HCT116 (cell line): ENCODE results near the gene GMNN. TPM values are rescaled to one million over a fixed set of nuclear protein-coding genes. Genes with fewer than 3 reads are reported as not detected.

Source experiments
- ATAC-seq: fragments of 200-7000 bp; cut with Tn5 transposase; 2 replicates; pipeline ENCODE4 v1.9.1; 2020; ENCODE audit warnings: mild to moderate bottlenecking, moderate library complexity
- BruUV-seq: library from RNA; stranded (reverse); fragments of 400-500 nt; replicated peaks from 2 replicates; lab custom pipeline; 2021; lab: Mats Ljungman, UMichigan
- CTCF ChIA-PET: fragments of 300-600 bp; sonication (Branson Sonifier 250); formaldehyde crosslinking; loops from one replicate; lab custom pipeline; 2021; ENCODE audit warnings: antibody characterized with exemption; lab: Charles Lee
- POLR2A ChIA-PET: fragments of 300-600, 350-600 bp; sonication (Branson Sonifier 250); formaldehyde crosslinking; loops from one replicate; lab custom pipeline; 2021; ENCODE audit warnings: antibody characterized with exemption; lab: Charles Lee
- RAD21 ChIA-PET, 2 experiments: fragments of 300-600 bp; sonication (Branson Sonifier 250); formaldehyde crosslinking; loops; one replicate each; lab custom pipeline; 2023; ENCODE audit warnings: low total read pairs in 2 of 2; ENCODE audit not compliant: uncharacterized antibody in 2 of 2, unreplicated experiment in 2 of 2, low non-redundant PET in 1 of 2; lab: Charles Lee
- DNase-seq: peaks from one replicate; pipeline ENCODE4 v3.0.0-alpha.2; 2010; ENCODE audit warnings: low read depth, low spot score
- H2AFZ ChIP-seq: fragments of 200-600 bp; shearing (Covaris generic), sonication (generic); 2 replicates; pipeline ENCODE4 v1.6.1; 2017; ENCODE audit warnings: low read depth, mixed run types, mixed read lengths, antibody characterized with exemption, low read length; ENCODE audit not compliant: poor library complexity, severe bottlenecking
- H3K27ac ChIP-seq: 2 replicates; pipeline ENCODE4 v1.5.1; 2012; ENCODE audit warnings: low read depth, low read length
- H3K27me3 ChIP-seq: fragments of 200-600 bp; sonication (generic); 2 replicates; pipeline ENCODE4 v1.6.1; 2016; ENCODE audit warnings: mixed run types, low read length, mixed read lengths; ENCODE audit not compliant: insufficient read depth
- H3K36me3 ChIP-seq, 2 experiments: fragments of 200-500 bp in 1 of 2; fragments of 200-600 bp in 1 of 2; sonication (Bioruptor generic) in 1 of 2; sonication (generic) in 1 of 2; 2 replicates each; pipeline versions ENCODE4 v1.5.1 to v1.6.1; 2014 to 2016; ENCODE audit warnings: low read length in 2 of 2, inconsistent platforms in 1 of 2, mixed read lengths in 1 of 2, mixed run types in 1 of 2; ENCODE audit not compliant: insufficient read depth in 2 of 2, control insufficient read depth in 1 of 2
- H3K4me1 ChIP-seq, 2 experiments: fragments of 200-600 bp in 1 of 2; sonication (generic) in 1 of 2; 2 replicates each; pipeline versions ENCODE4 v1.5.1 to v1.6.1; 2012 to 2017; ENCODE audit warnings: low read length in 2 of 2, inconsistent platforms in 1 of 2, mild to moderate bottlenecking in 1 of 2, mixed read lengths in 1 of 2, mixed run types in 1 of 2, moderate library complexity in 1 of 2; ENCODE audit not compliant: insufficient read depth in 2 of 2, control insufficient read depth in 1 of 2
- H3K4me2 ChIP-seq: fragments of 200-600 bp; sonication (generic); 2 replicates; pipeline ENCODE4 v1.6.1; 2017; ENCODE audit warnings: mixed run types, low read length, mixed read lengths
- H3K4me3 ChIP-seq, 2 experiments: fragments of 200-600 bp in 1 of 2; sonication (generic) in 1 of 2; replicated peaks in 1 of 2; 2 replicates each; pipeline ENCODE4 v1.5.1; 2011 to 2016; ENCODE audit warnings: low read length in 2 of 2, control low read depth in 1 of 2, low read depth in 1 of 2, mild to moderate bottlenecking in 1 of 2, mixed read lengths in 1 of 2, mixed run types in 1 of 2
- H3K79me2 ChIP-seq: fragments of 200-600 bp; sonication (generic); 2 replicates; pipeline ENCODE4 v1.6.1; 2017; ENCODE audit warnings: mild to moderate bottlenecking, mixed run types, low read length, moderate library complexity, mixed read lengths; ENCODE audit not compliant: insufficient read depth
- H3K9ac ChIP-seq: fragments of 200-600 bp; sonication (generic); 2 replicates; pipeline ENCODE4 v1.6.1; 2016; ENCODE audit warnings: low read length, mixed read lengths
- H3K9me2 ChIP-seq: fragments of 200-600 bp; sonication (generic), shearing (Covaris generic); 2 replicates; pipeline ENCODE4 v1.6.1; 2017; ENCODE audit warnings: mixed run types, mild to moderate bottlenecking, moderate library complexity; ENCODE audit not compliant: insufficient read depth
- H3K9me3 ChIP-seq, 2 experiments: fragments of 200-500 bp in 1 of 2; fragments of 200-600 bp in 1 of 2; sonication (Bioruptor generic) in 1 of 2; sonication (generic) in 1 of 2; 2 replicates each; pipeline ENCODE4 v1.6.1; 2014 to 2017; ENCODE audit warnings: low read length in 2 of 2, mixed read lengths in 2 of 2, inconsistent platforms in 1 of 2, low read depth in 1 of 2, mild to moderate bottlenecking in 1 of 2, mixed run types in 1 of 2, moderate library complexity in 1 of 2; ENCODE audit not compliant: control insufficient read depth in 1 of 2, insufficient read depth in 1 of 2
- H4K20me1 ChIP-seq: fragments of 200-600 bp; sonication (generic), shearing (Covaris generic); 2 replicates; pipeline ENCODE4 v1.6.1; 2017; ENCODE audit warnings: mixed run types, mild to moderate bottlenecking, moderate library complexity; ENCODE audit not compliant: insufficient read depth
- ATF3 ChIP-seq: IDR thresholded peaks from 2 replicates; pipeline ENCODE4 v1.6.1; 2012
- CEBPB ChIP-seq: IDR thresholded peaks from 2 replicates; pipeline ENCODE4 v1.6.1; 2012; ENCODE audit warnings: low read depth
- ELF1 ChIP-seq: IDR thresholded peaks from 2 replicates; pipeline ENCODE4 v1.6.1; 2012; ENCODE audit warnings: low read depth, borderline replicate concordance
- EZH2phosphoT487 ChIP-seq: fragments of 200-600 bp; IDR thresholded peaks from 2 replicates; pipeline ENCODE4 v1.6.1; 2018; ENCODE audit warnings: antibody characterized with exemption, borderline replicate concordance
- JUND ChIP-seq: IDR thresholded peaks from 2 replicates; pipeline ENCODE4 v1.6.1; 2012
- MAX ChIP-seq: IDR thresholded peaks from 2 replicates; pipeline ENCODE4 v1.6.1; 2012
- POLR2A ChIP-seq: IDR thresholded peaks from 2 replicates; pipeline ENCODE4 v1.7.0; 2011; ENCODE audit warnings: borderline replicate concordance; ENCODE audit not compliant: insufficient read depth, insufficient read length; ENCODE audit errors: extremely low read depth
- SIN3A ChIP-seq: IDR thresholded peaks from 2 replicates; pipeline ENCODE4 v1.6.1; 2012; ENCODE audit warnings: low read depth
- SP1 ChIP-seq: IDR thresholded peaks from 2 replicates; pipeline ENCODE4 v1.6.1; 2012; ENCODE audit warnings: low read depth
- SRF ChIP-seq: IDR thresholded peaks from 2 replicates; pipeline ENCODE4 v1.6.1; 2012; ENCODE audit warnings: low read depth
- TCF7L2 ChIP-seq: IDR thresholded peaks from 2 replicates; pipeline ENCODE4 v1.7.0; 2011; ENCODE audit warnings: borderline replicate concordance, inconsistent platforms; ENCODE audit not compliant: insufficient read depth, insufficient read length; ENCODE audit errors: extremely low read depth
- YY1 ChIP-seq: IDR thresholded peaks from 2 replicates; pipeline ENCODE4 v1.6.1; 2011; ENCODE audit warnings: low read length, low read depth, moderate library complexity, mild to moderate bottlenecking; ENCODE audit not compliant: insufficient replicate concordance; ENCODE audit errors: extremely low read depth
- ZBTB33 ChIP-seq: IDR thresholded peaks from 2 replicates; pipeline ENCODE4 v1.6.1; 2011; ENCODE audit warnings: mild to moderate bottlenecking, low read length, moderate library complexity; ENCODE audit not compliant: insufficient replicate concordance; ENCODE audit errors: extremely low read depth
- intact Hi-C: fragments of 100-400 bp; cut with micrococcal nuclease; formaldehyde crosslinking; loops from 2 replicates; pipeline ENCODE4 v1.10.0; 2022
- total RNA-seq: library from RNA; stranded (reverse); gene quantifications from one replicate; pipeline ENCODE4 v1.2.1, GENCODE V29; 2021; ENCODE audit not compliant: unreplicated experiment

The GMNN gene
- total RNA-seq, 1 experiment from 2014 or later, result 54.9 TPM

GRCh38 chr6:24740861-24741260 is 33.9 kb upstream of the GMNN start:
- ChIA-PET RAD21 (no interaction called here), CTCF (no interaction called here), POLR2A (no interaction called here)
- H2AFZ ChIP-seq, result no peak overlapping the region
- H3K4me1 ChIP-seq, result peaks cover 3 to 22% of the 10 kb centered on the region in 2 experiments; a peak in 3 of 4 replicates
- DNase-seq (no peak), ATAC-seq (no peak)
- H3K27me3 ChIP-seq, result no peaks in the 10 kb centered on the region
- BruUV-seq, result no TSS peak
- no peaks in the 10 kb centered on the region for H4K20me1 ChIP-seq
- H3K9me2 ChIP-seq, result 0 out of 2 replicates have a peak, but pooled peaks cover 3% of the 10 kb centered on the region
- no peak overlapping the region for H3K9ac ChIP-seq
- no peaks in the 10 kb centered on the region for H3K79me2 ChIP-seq
- no peak overlapping the region for H3K4me3 ChIP-seq
- intact Hi-C loops, result no loop called here
- H3K36me3 ChIP-seq, result no peaks in the 10 kb centered on the region
- H3K9me3 ChIP-seq, result no peaks in the 10 kb centered on the region
- H3K27ac ChIP-seq, result no peak overlapping the region
- no peak for TF ChIP-seq TCF7L2
- TF ChIP-seq EZH2phosphoT487, result no peak
- TF ChIP-seq YY1, result no peak
- TF ChIP-seq ATF3, result no peak
- no peak for TF ChIP-seq CEBPB
- H3K4me2 ChIP-seq, result no peak overlapping the region

- Histone ChIP-seq H3K27me3 (no peaks in the 10 kb centered on the region), H4K20me1 (no peaks in the 10 kb centered on the region), H3K4me1 (peaks cover 3 to 22% of the 10 kb centered on the region in 2 experiments; a peak in 3 of 4 replicates), H3K4me3 (no peak overlapping the region), H3K9me2 (0 out of 2 replicates have a peak, but pooled peaks cover 3% of the 10 kb centered on the region), H3K36me3 (no peaks in the 10 kb centered on the region), H3K27ac (no peak overlapping the region), H3K4me2 (peak overlapping the region; percentile 56), H3K79me2 (no peaks in the 10 kb centered on the region), H3K9me3 (no peaks in the 10 kb centered on the region), H2AFZ (peak overlapping the region; percentile 95), H3K9ac (no peak overlapping the region)
- ATAC-seq (no peak), DNase-seq (no peak)
- ChIA-PET CTCF (interaction anchor here (1.1 to 1.3 kb wide), 3 partner anchors 158 to 221 kb away, joined by 3 to 4 read pairs (median 3); no protein-coding TSS in a partner anchor), RAD21 (no interaction called here), POLR2A (interaction anchor here (0.7 to 1.4 kb wide), 2 partner anchors 21 to 276 kb away, joined by 3 to 5 read pairs; no protein-coding TSS in a partner anchor)
- TF ChIP-seq POLR2A (no peak), TCF7L2 (no peak), JUND (no peak), ZBTB33 (no peak), MAX (no peak), SIN3A (no peak), YY1 (no peak), SP1 (no peak), SRF (no peak), ELF1 (no peak), CEBPB (no peak)
- no TSS peak for BruUV-seq
- intact Hi-C loops, result no loop called here
Measured at GRCh38 chr6:24742216-24742738, 32.5 kb upstream of the GMNN start.
